ENCODE results near the gene LTBP2. TPM values are rescaled to one million over a fixed set of nuclear protein-coding genes. Genes with fewer than 3 reads are reported as not detected.
"Not testable (repeated sequence)": the region's sequence is repeated elsewhere in the genome, so short reads cannot be mapped to it uniquely, and the experiment has no call there.

LTBP2 gene
- total RNA-seq, 2 experiments from 2014 or later: 0.04 to 0.05 TPM

GRCh38 chr14:74542056-74542685 is 69.9 kb downstream of the LTBP2 start:
- DNase-seq: no peak
- no peak for TF ChIP-seq CTCF (IDR thresholded peaks at IDR 0.05)
- H3K9me3 Mint-ChIP-seq: no peaks in the 10 kb centered on the region
- no peaks in the 10 kb centered on the region for H3K4me1 Mint-ChIP-seq (ENCODE audit: low read depth)
- intact Hi-C loops (cut with micrococcal nuclease): no loop called here
- H3K27ac Mint-ChIP-seq: no peak overlapping the region
- H3K27me3 Mint-ChIP-seq: no peaks in the 10 kb centered on the region
- POLR2A ChIA-PET: no interaction called here
- no peak for ATAC-seq
- no peaks in the 10 kb centered on the region for H3K36me3 Mint-ChIP-seq (ENCODE audit: low read depth)
- CTCF ChIA-PET: interaction anchor here (1.6 kb wide), 1 partner anchor 70 kb away, joined by 3 read pairs; the partner anchor contains the start of gene LTBP2
- H3K4me3 Mint-ChIP-seq: no peak overlapping the region

GRCh38 chr14:74541225-74541624 is 70.8 kb downstream of the LTBP2 start:
- H3K4me3 Mint-ChIP-seq: no peak overlapping the region
- DNase-seq (no peak), ATAC-seq (no peak)
- H3K4me1 Mint-ChIP-seq (ENCODE audit: low read depth): no peaks in the 10 kb centered on the region
- no peak overlapping the region for H3K27ac Mint-ChIP-seq
- ChIA-PET POLR2A (interaction anchor here (0.6 kb wide), 1 partner anchor 113 kb away, joined by 3 read pairs; no protein-coding TSS in a partner anchor), CTCF (interaction anchor here (1.6 kb wide), 1 partner anchor 71 kb away, joined by 3 read pairs; the partner anchor contains the start of gene LTBP2)
- no peaks in the 10 kb centered on the region for H3K9me3 Mint-ChIP-seq
- TF ChIP-seq CTCF (IDR thresholded peaks at IDR 0.05): no peak
- no peaks in the 10 kb centered on the region for H3K27me3 Mint-ChIP-seq
- intact Hi-C loops (cut with micrococcal nuclease): no loop called here
- H3K36me3 Mint-ChIP-seq (ENCODE audit: low read depth): no peaks in the 10 kb centered on the region

GRCh38 chr14:74539503-74539902 is 72.5 kb downstream of the LTBP2 start:
- POLR2A ChIA-PET: interaction anchor here (0.6 kb wide), 1 partner anchor 262 kb away, joined by 3 read pairs; no protein-coding TSS in a partner anchor
- intact Hi-C loops (cut with micrococcal nuclease): no loop called here
- Mint-ChIP-seq H3K27ac (no peak overlapping the region), H3K27me3 (no peaks in the 10 kb centered on the region), H3K4me3 (no peak overlapping the region), H3K36me3 (ENCODE audit: low read depth) (no peaks in the 10 kb centered on the region), H3K9me3 (no peaks in the 10 kb centered on the region), H3K4me1 (ENCODE audit: low read depth) (no peaks in the 10 kb centered on the region)
- DNase-seq (no peak), ATAC-seq (no peak)
- no peak for TF ChIP-seq CTCF (IDR thresholded peaks at IDR 0.05)
- CTCF ChIA-PET: no interaction called here

GRCh38 chr14:74538411-74539391 is 73.3 kb downstream of the LTBP2 start:
- Mint-ChIP-seq H3K36me3 (ENCODE audit: low read depth) (no peaks in the 10 kb centered on the region), H3K9me3 (no peaks in the 10 kb centered on the region), H3K4me3 (no peak overlapping the region), H3K4me1 (ENCODE audit: low read depth) (no peaks in the 10 kb centered on the region), H3K27me3 (no peaks in the 10 kb centered on the region), H3K27ac (no peak overlapping the region)
- POLR2A ChIA-PET: interaction anchor here (0.6 kb wide), 1 partner anchor 263 kb away, joined by 3 read pairs; no protein-coding TSS in a partner anchor
- intact Hi-C loops (cut with micrococcal nuclease): no loop called here
- ATAC-seq: no peak
- no peak for TF ChIP-seq CTCF (IDR thresholded peaks at IDR 0.05)
- CTCF ChIA-PET: interaction anchor here (1.0 kb wide), 1 partner anchor 20 kb away, joined by 3 read pairs; no protein-coding TSS in a partner anchor
- DNase-seq: no peak

- CTCF ChIA-PET; H3K36me3 Mint-ChIP-seq (ENCODE audit: low read depth); ATAC-seq; POLR2A ChIA-PET; intact Hi-C loops (cut with micrococcal nuclease); DNase-seq; H3K27ac Mint-ChIP-seq; H3K27me3 Mint-ChIP-seq; H3K4me1 Mint-ChIP-seq (ENCODE audit: low read depth); H3K4me3 Mint-ChIP-seq; H3K9me3 Mint-ChIP-seq: not testable (repeated sequence)
These were observed 75.7 kb downstream of the LTBP2 start for GRCh38 chr14:74536336-74536735.
